BJ (cell line): ENCODE measurements around the gene ARID3A. TPM values are rescaled to one million over a fixed set of nuclear protein-coding genes. Genes with fewer than 3 reads are reported as not detected.

Experiments
- CTCF ChIA-PET: fragments of 350-600 bp; formaldehyde crosslinking; extraction: SDS; loops from one replicate; lab custom pipeline; 2021; ENCODE audit warnings: antibody characterized with exemption, inconsistent platforms; lab: Yijun Ruan, JAX
- POLR2A ChIA-PET: fragments of 300-600 bp; sonication (Branson Sonifier 250); formaldehyde crosslinking; extraction: SDS; loops from one replicate; lab custom pipeline; 2021; ENCODE audit warnings: antibody characterized with exemption; lab: Charles Lee
- DNase-seq: peaks from one replicate; pipeline ENCODE4 v3.0.0-alpha.2; 2011; ENCODE audit warnings: low read depth
- H3K27me3 ChIP-seq: 2 replicates; pipeline ENCODE4 v1.6.0; 2011; ENCODE audit warnings: low read length; ENCODE audit not compliant: control insufficient read depth, insufficient read depth
- H3K36me3 ChIP-seq: 2 replicates; pipeline ENCODE4 v1.5.1; 2011; ENCODE audit warnings: low read length; ENCODE audit not compliant: control insufficient read depth, insufficient read depth
- H3K4me3 ChIP-seq: 2 replicates; pipeline ENCODE4 v1.5.1; 2011; ENCODE audit warnings: low read depth, mild to moderate bottlenecking, control low read depth, low read length
- polyA plus RNA-seq: library from polyadenylated mRNA; depleted of rRNA; stranded (reverse); fragments of >200 nt; gene quantifications from 2 replicates; pipeline ENCODE4 v1.2.3, GENCODE V29; 2011
- TF ChIP-seq, protein P1 (sequence below): IDR thresholded peaks from 2 replicates; pipeline ENCODE4 v1.5.1; 2011; ENCODE audit warnings: low read depth, mild to moderate bottlenecking, control low read depth, inconsistent platforms, low read length, moderate library complexity; ENCODE audit not compliant: insufficient read depth

Gene ARID3A
- polyA plus RNA-seq, 1 experiment, result 17.4 TPM

DNA sequence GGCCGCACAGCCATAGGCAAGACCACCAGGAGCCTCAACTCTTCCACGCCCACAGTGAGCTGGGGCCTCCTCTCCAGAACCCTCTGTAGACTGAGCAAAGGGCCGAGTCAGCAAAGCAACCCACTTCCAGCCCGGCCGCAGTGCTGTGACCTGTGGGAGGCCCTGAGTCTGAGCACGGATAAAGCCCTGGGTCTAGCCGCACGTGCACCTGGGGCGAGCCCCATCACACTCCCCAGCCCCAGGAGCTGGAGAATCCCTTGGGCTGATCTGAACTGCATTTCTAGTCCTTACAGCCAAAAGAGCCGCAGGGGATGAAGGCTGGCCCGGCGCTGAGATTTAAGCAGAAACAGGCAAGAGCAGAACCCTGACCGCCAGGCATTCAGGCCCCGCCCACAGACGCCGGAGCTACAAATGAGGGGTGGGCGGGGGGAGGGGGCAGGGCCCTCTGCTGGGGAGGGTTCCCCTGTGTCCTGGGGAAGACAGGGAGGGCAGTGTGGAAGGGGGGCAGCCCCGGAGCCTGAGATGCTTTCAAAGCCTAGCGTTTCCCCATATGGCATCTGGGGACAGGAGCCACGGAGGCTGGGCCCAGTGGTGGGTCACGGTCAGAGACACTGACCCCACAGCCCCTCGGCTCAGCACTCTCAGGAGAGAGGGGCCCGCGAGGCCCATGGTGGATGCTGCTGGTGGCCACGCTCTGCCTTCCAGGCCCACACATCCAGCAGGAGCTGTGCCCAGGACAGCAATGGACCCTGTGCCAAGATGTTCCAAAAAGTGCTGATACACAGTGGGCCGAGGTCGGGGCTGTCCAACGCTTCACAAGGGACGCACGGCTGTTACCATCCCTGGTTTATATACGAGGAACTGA, 90.2 kb downstream of the ARID3A start:
- POLR2A ChIA-PET, result no interaction called here
- CTCF ChIA-PET, result interaction anchor here (0.6 to 1.1 kb wide), 2 partner anchors 9 to 49 kb away, joined by 4 read pairs; no protein-coding TSS in a partner anchor
- TF ChIP-seq, protein P1, sequence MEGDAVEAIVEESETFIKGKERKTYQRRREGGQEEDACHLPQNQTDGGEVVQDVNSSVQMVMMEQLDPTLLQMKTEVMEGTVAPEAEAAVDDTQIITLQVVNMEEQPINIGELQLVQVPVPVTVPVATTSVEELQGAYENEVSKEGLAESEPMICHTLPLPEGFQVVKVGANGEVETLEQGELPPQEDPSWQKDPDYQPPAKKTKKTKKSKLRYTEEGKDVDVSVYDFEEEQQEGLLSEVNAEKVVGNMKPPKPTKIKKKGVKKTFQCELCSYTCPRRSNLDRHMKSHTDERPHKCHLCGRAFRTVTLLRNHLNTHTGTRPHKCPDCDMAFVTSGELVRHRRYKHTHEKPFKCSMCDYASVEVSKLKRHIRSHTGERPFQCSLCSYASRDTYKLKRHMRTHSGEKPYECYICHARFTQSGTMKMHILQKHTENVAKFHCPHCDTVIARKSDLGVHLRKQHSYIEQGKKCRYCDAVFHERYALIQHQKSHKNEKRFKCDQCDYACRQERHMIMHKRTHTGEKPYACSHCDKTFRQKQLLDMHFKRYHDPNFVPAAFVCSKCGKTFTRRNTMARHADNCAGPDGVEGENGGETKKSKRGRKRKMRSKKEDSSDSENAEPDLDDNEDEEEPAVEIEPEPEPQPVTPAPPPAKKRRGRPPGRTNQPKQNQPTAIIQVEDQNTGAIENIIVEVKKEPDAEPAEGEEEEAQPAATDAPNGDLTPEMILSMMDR, result no peak

DNA sequence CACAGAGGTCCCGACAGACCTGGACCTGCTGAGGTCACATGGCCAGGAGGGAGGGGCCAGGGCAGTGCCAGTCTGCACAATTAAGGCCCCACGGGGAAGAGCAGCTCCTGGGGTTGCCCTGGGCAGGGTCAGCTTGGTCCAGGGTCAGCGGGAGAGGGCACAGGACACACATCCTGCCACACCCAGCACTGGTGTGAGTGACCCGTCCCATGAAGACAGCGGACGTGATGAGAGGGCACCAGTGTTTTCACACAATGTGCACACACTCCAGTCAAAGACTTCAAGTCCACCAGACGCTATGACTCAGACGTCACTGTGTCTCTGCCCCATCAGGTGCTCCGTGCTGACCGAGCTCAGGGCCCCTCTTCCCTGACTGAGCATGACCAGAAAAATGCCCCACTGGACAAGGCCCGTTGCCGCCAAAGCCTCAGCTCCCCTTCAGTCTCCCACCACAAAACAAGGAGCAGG, 90.8 kb downstream of the ARID3A start:
- ChIA-PET CTCF (interaction anchor here (0.6 to 1.1 kb wide), 2 partner anchors 10 to 48 kb away, joined by 4 read pairs; no protein-coding TSS in a partner anchor), POLR2A (no interaction called here)
- Histone ChIP-seq H3K36me3 (peaks cover 18% of the 10 kb centered on the region), H3K27me3 (no peaks in the 10 kb centered on the region), H3K4me3 (no peak overlapping the region)
- TF ChIP-seq, protein P1, result no peak
- no peak for DNase-seq

More for the DNA sequence above, 90.2 kb downstream of the ARID3A start:
- peaks cover 18% of the 10 kb centered on the region for H3K36me3 ChIP-seq
- H3K27me3 ChIP-seq, result no peaks in the 10 kb centered on the region
- no peak for DNase-seq
- no peak overlapping the region for H3K4me3 ChIP-seq

DNA sequence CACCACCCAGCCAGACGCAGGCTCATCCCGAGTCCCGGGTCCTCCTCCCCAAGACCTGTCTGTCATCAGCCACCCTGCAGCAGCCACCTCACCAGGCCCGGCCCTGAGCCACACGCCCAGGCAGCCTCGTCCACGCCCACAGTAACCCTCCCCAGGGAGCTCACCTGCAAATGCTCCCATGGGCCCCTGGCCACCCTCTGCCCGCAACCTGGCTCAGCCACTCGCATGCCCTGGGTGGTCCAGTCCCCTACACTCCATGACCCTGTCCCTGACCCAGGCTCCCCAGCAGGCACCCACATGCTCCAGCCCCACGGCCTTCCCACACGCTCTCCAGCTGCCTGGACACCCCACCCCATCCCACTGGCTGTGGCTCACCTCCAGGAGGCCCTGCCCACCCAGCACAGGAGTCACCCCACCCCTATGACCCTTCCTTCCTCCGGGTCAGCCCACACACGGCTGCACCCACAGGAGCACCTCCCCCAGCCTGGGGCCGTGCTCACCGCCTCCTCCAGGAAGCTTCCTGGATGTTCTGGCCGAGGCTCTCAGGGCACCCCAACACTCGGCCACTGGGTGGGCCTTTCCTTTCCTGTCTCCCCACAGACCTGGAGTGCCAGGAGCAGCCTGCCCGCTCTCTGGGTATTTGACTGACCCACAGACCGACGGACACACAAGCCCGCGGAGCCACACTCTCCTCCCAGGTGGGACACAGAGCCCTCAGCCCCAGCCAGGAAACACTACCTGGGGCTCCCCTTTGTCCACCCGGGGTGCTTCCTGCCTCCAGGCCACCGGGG, 91.5 kb downstream of the ARID3A start:
- Histone ChIP-seq H3K4me3 (no peak overlapping the region), H3K36me3 (peaks cover 15% of the 10 kb centered on the region)
- CTCF ChIA-PET, result interaction anchor here (0.6 to 1.1 kb wide), 2 partner anchors 10 to 48 kb away, joined by 4 read pairs; no protein-coding TSS in a partner anchor

DNA sequence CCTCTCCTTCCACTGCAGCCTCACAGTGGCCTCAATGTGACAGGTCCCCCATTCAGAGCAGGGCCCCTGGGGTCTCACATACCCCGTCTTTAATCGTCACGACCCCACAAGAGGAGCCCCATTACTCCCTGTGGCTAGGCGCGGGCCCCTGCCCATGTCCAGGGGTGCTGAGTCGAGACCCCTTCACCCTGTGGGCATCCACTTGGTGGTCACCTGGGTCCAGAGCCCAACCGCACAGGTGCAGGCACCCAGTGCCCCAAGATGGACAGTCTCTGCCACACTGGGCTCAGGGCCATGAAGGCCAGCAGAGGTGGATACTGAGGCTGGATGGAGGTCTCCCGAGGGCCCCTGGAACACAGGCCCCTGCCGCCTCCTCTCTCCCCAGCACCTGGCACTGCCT, 92.1 kb downstream of the ARID3A start:
- DNase-seq, result no peak
- TF ChIP-seq, protein P1, result no peak
- Histone ChIP-seq H3K4me3 (no peak overlapping the region), H3K27me3 (no peaks in the 10 kb centered on the region), H3K36me3 (peaks cover 12% of the 10 kb centered on the region)
- POLR2A ChIA-PET, result no interaction called here
- CTCF ChIA-PET, result interaction anchor here (0.9 kb wide), 1 partner anchor 227 kb away, joined by 3 read pairs; no protein-coding TSS in a partner anchor

More for the DNA sequence above, 91.5 kb downstream of the ARID3A start:
- no peaks in the 10 kb centered on the region for H3K27me3 ChIP-seq
- POLR2A ChIA-PET, result no interaction called here
- TF ChIP-seq, protein P1, result no peak
- no peak for DNase-seq
